ENCODE results near the gene UCHL3. TPM values are rescaled to one million over a fixed set of nuclear protein-coding genes. Genes with fewer than 3 reads are reported as not detected.

Gene UCHL3
- polyA plus RNA-seq (2013, experiment 1 of 4) = 45.1 TPM
- 47.8 TPM for polyA plus RNA-seq (2013, experiment 2 of 4)
- 34.2 TPM for polyA plus RNA-seq (2013, experiment 3 of 4)
- polyA plus RNA-seq (2013, experiment 4 of 4) = 38.1 TPM

DNA sequence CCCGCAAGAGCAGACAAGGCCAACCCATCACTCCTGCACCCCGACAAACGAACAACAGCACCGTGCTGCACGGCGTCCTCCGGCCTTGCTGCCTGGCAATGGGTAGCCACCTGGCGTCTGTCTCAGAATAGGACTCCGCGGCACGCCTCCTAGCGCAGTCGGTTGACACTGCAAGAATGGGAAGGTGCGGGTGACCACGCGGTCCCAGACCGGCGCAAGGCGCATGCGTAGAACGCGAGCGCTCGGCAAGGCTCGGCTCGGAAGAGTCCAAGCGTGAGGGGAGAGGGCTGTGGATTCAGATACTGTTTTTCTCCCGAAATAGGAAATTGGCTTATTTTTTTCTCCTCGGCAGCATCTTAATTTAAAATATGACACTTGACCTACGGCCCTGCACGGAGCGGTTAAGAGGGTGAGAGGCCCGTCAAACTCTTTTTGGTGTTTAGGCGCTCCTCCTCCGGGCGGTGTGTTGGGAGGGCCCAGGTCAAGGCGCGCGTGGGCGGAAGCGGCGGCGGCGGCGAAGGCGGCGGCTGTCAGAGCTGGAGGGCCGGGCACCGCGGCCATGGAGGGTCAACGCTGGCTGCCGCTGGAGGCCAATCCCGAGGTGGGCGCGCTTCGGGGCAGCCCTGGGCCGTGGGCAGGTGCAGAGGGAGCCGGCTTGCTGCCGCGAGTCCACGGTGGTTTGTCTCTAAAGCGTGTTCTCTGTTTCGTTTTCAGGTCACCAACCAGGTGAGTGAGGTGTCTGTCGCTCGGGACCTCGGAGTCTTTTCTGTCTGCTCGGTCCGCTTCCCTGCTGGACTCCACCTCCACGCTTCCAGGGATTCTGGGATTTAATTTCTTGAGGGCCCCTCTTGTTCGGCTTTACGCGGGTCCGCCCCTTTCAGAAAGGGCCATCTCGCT, at the start of gene UCHL3:
Gene UCHL3 (plus strand): TSS at position 530 of the 897 bp plus-strand sequence. CDS start 30 bp downstream, at position 560.
- 0 to 1% methylated on average over 74 of the region's 74 CpGs for WGBS, 2 experiments
- no peaks in the 10 kb centered on the region for H3K36me3 ChIP-seq (ENCODE audit: control insufficient read depth, insufficient read depth, low read length)
- peak within 1 kb of the TSS; percentile 80 for H3K4me3 ChIP-seq (ENCODE audit: insufficient read depth, low read depth, low read length)
- H3K27ac ChIP-seq (ENCODE audit: insufficient read depth, low read depth, low read length, poor library complexity, severe bottlenecking) = peak within 1 kb of the TSS; percentile 82
- peaks cover 5% of the 10 kb centered on the region for H3K4me1 ChIP-seq (ENCODE audit: control insufficient read depth, insufficient read depth, low read length)
- no peaks in the 10 kb centered on the region for H3K27me3 ChIP-seq (ENCODE audit: control insufficient read depth, insufficient read depth, low read length, poor library complexity, severe bottlenecking)
- no peaks in the 10 kb centered on the region for H3K9me3 ChIP-seq (ENCODE audit: control insufficient read depth, low read length)

DNA sequence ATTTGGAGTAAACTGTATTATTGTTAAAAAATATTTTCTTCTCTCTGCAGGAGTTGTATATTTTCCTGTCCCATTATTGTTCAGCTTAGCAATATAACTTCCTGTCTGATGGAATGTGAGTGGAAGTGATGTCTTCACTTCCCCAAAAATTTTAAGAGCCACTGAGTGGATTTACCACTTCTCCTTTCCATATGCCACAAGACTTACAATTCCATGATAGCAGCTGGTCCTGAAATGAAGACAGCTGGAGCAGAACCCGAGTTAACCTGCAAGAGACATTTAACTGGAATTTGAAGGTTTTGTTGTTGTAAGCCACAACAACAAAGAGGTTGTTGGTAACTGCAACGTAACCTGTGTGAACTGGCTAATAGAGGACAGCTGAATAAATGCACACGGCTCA, 44.3 kb upstream of the UCHL3 start:
- Histone ChIP-seq H3K27me3 (ENCODE audit: control insufficient read depth, insufficient read depth, low read length, poor library complexity, severe bottlenecking) (no peaks in the 10 kb centered on the region), H3K36me3 (ENCODE audit: control insufficient read depth, insufficient read depth, low read length) (no peaks in the 10 kb centered on the region), H3K4me1 (ENCODE audit: control insufficient read depth, insufficient read depth, low read length) (no peaks in the 10 kb centered on the region), H3K9me3 (ENCODE audit: control insufficient read depth, low read length) (no peaks in the 10 kb centered on the region), H3K4me3 (ENCODE audit: insufficient read depth, low read depth, low read length) (no peak overlapping the region), H3K27ac (ENCODE audit: insufficient read depth, low read depth, low read length, poor library complexity, severe bottlenecking) (no peak overlapping the region)
- WGBS, 2 experiments = 83 to 90% methylated on average over 2 to 3 of the region's 3 CpGs

DNA sequence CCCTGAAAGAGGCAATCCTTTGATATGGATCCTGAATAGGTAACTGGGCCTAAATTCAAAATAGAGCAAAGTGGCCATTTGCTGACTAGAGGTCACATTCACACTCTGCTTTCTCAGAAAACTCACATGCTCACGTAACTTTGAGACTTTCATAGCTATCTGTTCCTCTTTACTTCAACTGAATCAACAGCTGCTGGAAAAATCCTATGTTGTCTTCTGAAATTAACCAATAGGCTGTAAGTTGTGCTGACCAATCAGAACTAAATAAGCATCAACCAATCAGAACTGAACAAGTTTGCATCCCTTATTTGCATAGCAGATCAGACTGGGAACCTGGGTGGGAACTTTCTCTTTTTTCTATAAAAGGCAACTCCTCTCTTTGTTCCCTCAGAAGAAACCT, 43.6 kb upstream of the UCHL3 start:
- Histone ChIP-seq H3K36me3 (ENCODE audit: control insufficient read depth, insufficient read depth, low read length) (no peaks in the 10 kb centered on the region), H3K4me3 (ENCODE audit: insufficient read depth, low read depth, low read length) (no peak overlapping the region), H3K27ac (ENCODE audit: insufficient read depth, low read depth, low read length, poor library complexity, severe bottlenecking) (no peak overlapping the region), H3K9me3 (ENCODE audit: control insufficient read depth, low read length) (no peaks in the 10 kb centered on the region), H3K27me3 (ENCODE audit: control insufficient read depth, insufficient read depth, low read length, poor library complexity, severe bottlenecking) (no peaks in the 10 kb centered on the region), H3K4me1 (ENCODE audit: control insufficient read depth, insufficient read depth, low read length) (no peaks in the 10 kb centered on the region)
- WGBS, 2 experiments = 95 to 96% methylated on average over 1 of the region's 1 CpG

DNA sequence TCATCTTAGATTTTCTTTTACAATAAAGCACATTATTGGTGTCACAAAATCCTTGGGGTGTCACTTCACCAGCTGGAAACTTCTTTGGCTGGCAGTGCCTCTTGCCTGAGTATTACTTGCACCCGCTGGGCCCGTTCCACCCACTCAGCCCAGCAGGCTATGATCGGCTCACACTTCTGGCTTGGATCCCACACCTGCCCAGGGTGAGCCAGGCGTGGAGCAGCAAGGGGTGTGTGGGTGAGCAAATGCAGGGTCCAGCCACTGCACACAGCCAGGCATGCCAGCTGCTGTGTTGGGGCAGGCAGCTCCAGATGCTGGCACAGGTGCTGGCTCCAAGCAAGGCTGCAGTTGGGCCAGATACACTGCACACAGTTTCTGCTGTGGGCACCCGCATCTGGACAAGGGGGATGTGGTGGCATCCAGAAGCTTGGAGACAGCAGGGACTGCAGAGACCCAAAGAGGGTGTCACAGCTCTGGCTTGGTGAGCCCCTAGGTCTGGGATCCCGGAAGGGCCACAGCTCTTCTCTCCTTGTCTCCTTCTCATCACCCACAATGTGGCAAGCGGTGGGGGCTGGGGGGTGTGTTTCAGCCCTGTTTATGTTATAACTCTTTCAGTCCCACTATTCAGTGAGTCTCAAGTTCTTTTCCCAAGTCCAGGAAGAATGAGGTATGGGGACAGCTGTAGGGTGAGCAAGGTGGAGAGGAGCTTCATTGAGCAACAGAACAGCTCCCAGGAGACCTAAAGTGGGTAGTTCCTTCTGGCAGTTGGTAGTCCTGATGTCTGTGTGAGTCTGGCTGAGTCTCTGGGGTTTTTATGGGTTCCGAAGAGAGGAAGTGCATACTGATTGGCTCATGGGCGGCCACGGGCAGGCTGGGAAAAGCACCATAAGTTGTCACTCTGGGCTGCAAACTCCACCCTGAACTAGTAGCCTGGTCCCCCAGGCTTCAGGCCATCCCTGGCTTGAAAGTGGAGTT, 42.3 kb upstream of the UCHL3 start:
- Histone ChIP-seq H3K27me3 (ENCODE audit: control insufficient read depth, insufficient read depth, low read length, poor library complexity, severe bottlenecking) (no peaks in the 10 kb centered on the region), H3K36me3 (ENCODE audit: control insufficient read depth, insufficient read depth, low read length) (no peaks in the 10 kb centered on the region), H3K4me1 (ENCODE audit: control insufficient read depth, insufficient read depth, low read length) (no peaks in the 10 kb centered on the region), H3K4me3 (ENCODE audit: insufficient read depth, low read depth, low read length) (no peak overlapping the region), H3K27ac (ENCODE audit: insufficient read depth, low read depth, low read length, poor library complexity, severe bottlenecking) (no peak overlapping the region), H3K9me3 (ENCODE audit: control insufficient read depth, low read length) (no peaks in the 10 kb centered on the region)
- WGBS, 2 experiments = 94% methylated on average over 8 to 10 of the region's 10 CpGs

DNA sequence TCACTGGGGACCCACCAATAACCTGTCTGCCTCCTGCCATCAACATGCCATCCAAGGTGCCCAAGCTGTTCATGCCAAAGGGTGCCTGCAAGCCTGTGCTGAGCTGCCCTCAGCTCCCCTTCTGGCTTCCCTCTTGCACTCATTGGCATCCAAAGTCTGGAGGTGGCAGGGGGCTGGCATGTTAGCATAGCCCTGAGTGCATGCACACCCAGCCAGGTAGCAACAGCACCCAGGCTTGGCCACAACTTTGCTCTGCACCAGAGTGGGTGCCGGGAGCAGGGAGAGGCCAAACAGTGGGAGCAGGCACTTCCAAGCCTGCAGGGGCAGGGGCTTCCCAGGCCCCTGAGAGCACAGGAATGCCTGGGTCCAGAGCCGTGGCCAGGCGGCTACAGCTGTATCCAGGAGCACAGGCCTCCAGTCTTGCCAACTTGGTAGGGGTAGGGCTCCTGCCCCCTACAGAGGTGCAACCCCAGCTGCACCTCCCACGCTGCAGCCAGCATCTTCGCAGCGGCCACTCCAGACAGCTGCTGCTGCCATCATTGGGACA, 41.5 kb upstream of the UCHL3 start:
- 87 to 90% methylated on average over 6 of the region's 6 CpGs for WGBS, 2 experiments
- Histone ChIP-seq H3K27me3 (ENCODE audit: control insufficient read depth, insufficient read depth, low read length, poor library complexity, severe bottlenecking) (no peaks in the 10 kb centered on the region), H3K4me1 (ENCODE audit: control insufficient read depth, insufficient read depth, low read length) (no peaks in the 10 kb centered on the region), H3K27ac (ENCODE audit: insufficient read depth, low read depth, low read length, poor library complexity, severe bottlenecking) (no peak overlapping the region), H3K36me3 (ENCODE audit: control insufficient read depth, insufficient read depth, low read length) (no peaks in the 10 kb centered on the region), H3K4me3 (ENCODE audit: insufficient read depth, low read depth, low read length) (no peak overlapping the region), H3K9me3 (ENCODE audit: control insufficient read depth, low read length) (no peaks in the 10 kb centered on the region)

DNA sequence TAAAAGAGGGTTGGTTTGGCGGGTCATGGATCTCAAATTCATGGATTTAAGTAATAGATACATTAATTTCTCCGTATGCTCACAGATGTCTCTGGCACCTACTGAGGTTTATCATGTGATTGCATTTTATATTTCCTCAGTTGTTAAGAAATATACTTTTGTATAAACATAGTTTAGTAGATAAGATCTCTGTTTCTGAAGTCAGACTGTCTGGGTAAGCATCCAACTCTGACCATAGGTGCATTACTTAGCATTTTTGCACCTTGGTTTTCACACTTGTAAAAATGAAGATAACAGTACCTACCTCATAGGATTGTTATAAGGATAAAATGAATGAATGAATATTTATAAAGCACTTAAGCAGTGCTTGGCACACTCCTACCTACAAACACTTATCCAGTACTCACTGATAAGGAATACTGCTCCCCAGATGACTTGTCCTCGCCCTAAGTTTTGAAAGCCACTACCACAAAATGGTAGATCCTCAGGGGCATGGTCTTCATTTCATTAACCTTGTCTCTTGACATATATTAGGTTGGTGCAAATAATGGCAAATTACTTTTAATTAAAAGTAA, 38.5 kb upstream of the UCHL3 start:
- Histone ChIP-seq H3K27ac (ENCODE audit: insufficient read depth, low read depth, low read length, poor library complexity, severe bottlenecking) (no peak overlapping the region), H3K4me3 (ENCODE audit: insufficient read depth, low read depth, low read length) (no peak overlapping the region), H3K36me3 (ENCODE audit: control insufficient read depth, insufficient read depth, low read length) (no peaks in the 10 kb centered on the region), H3K9me3 (ENCODE audit: control insufficient read depth, low read length) (no peaks in the 10 kb centered on the region), H3K27me3 (ENCODE audit: control insufficient read depth, insufficient read depth, low read length, poor library complexity, severe bottlenecking) (no peaks in the 10 kb centered on the region), H3K4me1 (ENCODE audit: control insufficient read depth, insufficient read depth, low read length) (no peaks in the 10 kb centered on the region)
- 82 to 96% methylated on average over 2 to 3 of the region's 3 CpGs for WGBS, 2 experiments

DNA sequence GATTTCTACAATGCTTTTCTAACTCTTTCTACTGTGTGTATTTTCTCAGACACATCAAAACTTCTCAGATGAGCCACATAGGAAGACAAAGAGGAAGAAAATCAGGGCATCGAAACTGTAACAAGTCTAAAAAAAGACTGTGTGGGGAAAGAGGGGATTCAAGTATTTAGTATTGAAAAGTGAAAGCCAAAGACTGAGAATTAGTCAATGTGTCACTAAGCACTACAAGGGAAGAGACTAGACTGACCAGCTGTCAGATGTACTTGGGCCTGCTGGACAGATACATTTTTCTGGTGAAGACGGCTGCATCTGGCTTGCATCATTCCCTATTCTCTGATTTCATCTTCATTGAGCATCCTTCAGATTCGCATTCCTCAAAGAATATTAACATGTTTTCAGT, 37.3 kb upstream of the UCHL3 start:
- Histone ChIP-seq H3K36me3 (ENCODE audit: control insufficient read depth, insufficient read depth, low read length) (no peaks in the 10 kb centered on the region), H3K4me1 (ENCODE audit: control insufficient read depth, insufficient read depth, low read length) (no peaks in the 10 kb centered on the region), H3K27ac (ENCODE audit: insufficient read depth, low read depth, low read length, poor library complexity, severe bottlenecking) (no peak overlapping the region), H3K9me3 (ENCODE audit: control insufficient read depth, low read length) (no peaks in the 10 kb centered on the region), H3K27me3 (ENCODE audit: control insufficient read depth, insufficient read depth, low read length, poor library complexity, severe bottlenecking) (no peaks in the 10 kb centered on the region), H3K4me3 (ENCODE audit: insufficient read depth, low read depth, low read length) (no peak overlapping the region)
- WGBS, 2 experiments = 94 to 95% methylated on average over 2 to 3 of the region's 3 CpGs

DNA sequence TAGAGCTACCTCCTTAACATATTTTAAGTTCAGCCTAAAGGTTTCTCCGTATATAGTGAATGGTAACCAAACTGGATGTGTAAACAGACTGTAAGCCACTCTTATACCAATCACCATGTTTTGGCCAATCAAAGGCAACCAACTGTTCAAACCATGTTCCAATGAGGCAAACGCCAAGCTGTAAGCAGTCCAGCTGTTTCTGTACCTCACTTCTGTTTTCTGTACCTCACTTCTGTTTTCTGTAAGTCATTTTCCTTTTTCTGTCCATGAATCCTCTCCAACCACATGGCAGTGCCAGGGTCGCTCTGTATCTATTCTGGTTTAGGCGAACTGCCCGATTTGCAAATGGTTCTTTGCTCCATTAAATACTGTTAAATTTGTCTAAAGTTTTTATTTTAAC, 36.3 kb upstream of the UCHL3 start:
- Histone ChIP-seq H3K36me3 (ENCODE audit: control insufficient read depth, insufficient read depth, low read length) (no peaks in the 10 kb centered on the region), H3K4me1 (ENCODE audit: control insufficient read depth, insufficient read depth, low read length) (no peaks in the 10 kb centered on the region), H3K9me3 (ENCODE audit: control insufficient read depth, low read length) (no peaks in the 10 kb centered on the region), H3K27me3 (ENCODE audit: control insufficient read depth, insufficient read depth, low read length, poor library complexity, severe bottlenecking) (no peaks in the 10 kb centered on the region), H3K27ac (ENCODE audit: insufficient read depth, low read depth, low read length, poor library complexity, severe bottlenecking) (no peak overlapping the region), H3K4me3 (ENCODE audit: insufficient read depth, low read depth, low read length) (no peak overlapping the region)
- 92 to 98% methylated on average over 4 to 5 of the region's 5 CpGs for WGBS, 2 experiments

DNA sequence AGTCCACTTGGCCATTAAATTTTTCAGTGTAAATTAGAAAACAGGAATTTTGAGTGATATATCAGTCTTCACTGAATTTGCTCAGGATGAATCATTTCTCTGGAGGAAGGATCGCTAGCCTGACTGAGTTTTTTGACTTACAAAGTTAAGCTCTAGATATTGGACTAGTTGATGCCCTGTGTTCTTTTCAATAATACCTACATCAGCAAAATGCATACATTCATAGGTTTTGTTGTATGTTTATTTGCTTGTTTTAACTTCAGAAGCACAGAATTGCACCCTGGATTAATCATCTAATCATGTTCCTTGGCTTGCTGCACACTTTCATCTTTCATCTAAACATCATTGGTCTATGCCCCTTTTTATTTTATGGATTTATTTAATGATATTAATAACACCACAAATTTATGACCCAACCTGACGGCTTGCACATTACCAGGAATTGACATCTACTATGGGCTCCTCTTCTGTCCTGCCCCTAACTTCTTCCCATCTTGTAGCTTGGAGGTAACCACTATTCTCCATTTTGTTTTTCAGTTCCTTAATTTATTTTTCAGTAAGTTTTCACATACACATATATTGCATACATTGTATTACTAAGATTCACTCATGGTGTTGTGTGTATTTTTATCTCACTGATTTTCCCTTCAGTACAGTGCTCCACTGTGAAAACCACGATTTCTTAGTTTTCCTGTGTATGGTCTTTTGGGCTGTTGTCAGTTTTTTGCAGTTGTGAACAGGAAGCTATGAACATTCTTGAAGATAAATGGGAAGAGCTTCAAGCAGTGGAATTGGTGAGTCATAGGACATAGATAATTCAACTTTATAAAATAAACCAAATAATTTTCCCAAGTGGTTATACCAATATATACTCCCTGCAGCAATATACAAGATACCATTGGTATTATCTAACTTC, 35.3 kb upstream of the UCHL3 start:
- Histone ChIP-seq H3K4me1 (ENCODE audit: control insufficient read depth, insufficient read depth, low read length) (no peaks in the 10 kb centered on the region), H3K4me3 (ENCODE audit: insufficient read depth, low read depth, low read length) (no peak overlapping the region), H3K36me3 (ENCODE audit: control insufficient read depth, insufficient read depth, low read length) (no peaks in the 10 kb centered on the region), H3K27ac (ENCODE audit: insufficient read depth, low read depth, low read length, poor library complexity, severe bottlenecking) (no peak overlapping the region), H3K9me3 (ENCODE audit: control insufficient read depth, low read length) (no peaks in the 10 kb centered on the region), H3K27me3 (ENCODE audit: control insufficient read depth, insufficient read depth, low read length, poor library complexity, severe bottlenecking) (no peaks in the 10 kb centered on the region)
- WGBS, 2 experiments = 94 to 97% methylated on average over 3 of the region's 3 CpGs
